Type B pancreatic cell (in vitro differentiated cells): ENCODE results near the gene SND1. TPM values are rescaled to one million over a fixed set of nuclear protein-coding genes. Genes with fewer than 3 reads are reported as not detected.

Experiments
- DNase-seq: peaks from one replicate; pipeline ENCODE4 v3.0.0; 2021; ENCODE audit warnings: mixed read lengths; ENCODE audit not compliant: unreplicated experiment; ENCODE audit errors: extremely low spot score
- H3K27ac Mint-ChIP-seq: 2 replicates; pipeline ENCODE4 v1.8.0; 2021; ENCODE audit warnings: mild to moderate bottlenecking, mixed read lengths
- H3K27me3 Mint-ChIP-seq: 2 replicates; pipeline ENCODE4 v1.8.0; 2021; ENCODE audit warnings: mixed read lengths
- H3K36me3 Mint-ChIP-seq: 2 replicates; pipeline ENCODE4 v1.8.0; 2021; ENCODE audit warnings: mixed read lengths
- H3K4me1 Mint-ChIP-seq: one replicate; pipeline ENCODE4 v1.8.0; 2021; ENCODE audit warnings: mixed read lengths; ENCODE audit not compliant: unreplicated experiment
- H3K4me3 Mint-ChIP-seq: 2 replicates; pipeline ENCODE4 v1.8.0; 2021; ENCODE audit warnings: mild to moderate bottlenecking, mixed read lengths
- H3K9me3 Mint-ChIP-seq: 2 replicates; pipeline ENCODE4 v1.8.0; 2021; ENCODE audit warnings: mixed read lengths
- total RNA-seq: library from RNA; stranded (reverse); gene quantifications from 2 replicates; pipeline ENCODE4 v1.2.1, GENCODE V29; 2021; ENCODE audit warnings: low replicate concordance
- TF ChIP-seq, protein P1 (sequence below): fragments of 200-600 bp; sonication (generic); conservative IDR thresholded peaks from 2 replicates; pipeline ENCODE4 v1.5.0; 2021; ENCODE audit warnings: antibody characterized with exemption, mild to moderate bottlenecking

SND1 gene
- total RNA-seq, 1 donor from 2014 or later, result 199 TPM

DNA sequence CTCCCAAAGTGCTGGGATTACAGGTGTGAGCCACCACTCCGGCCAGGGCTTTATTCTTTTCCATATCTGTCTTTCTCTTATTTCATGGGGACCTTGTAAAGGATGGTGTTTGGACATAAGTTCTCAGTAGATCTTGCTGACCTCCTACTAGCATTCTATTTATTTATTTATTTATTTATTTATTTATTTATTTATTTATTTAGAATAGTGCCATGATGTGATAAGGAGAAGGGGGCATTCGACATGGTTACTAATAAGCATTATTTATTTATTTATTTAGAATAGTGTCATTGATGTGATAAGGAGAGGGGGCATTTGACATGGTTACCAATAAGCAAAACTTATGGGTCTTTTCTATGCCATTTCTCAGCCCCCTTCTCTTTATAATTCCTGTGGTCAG, 202.4 kb downstream of the SND1 start:
- Mint-ChIP-seq H3K4me3 (no peak overlapping the region), H3K27ac (no peak overlapping the region), H3K36me3 (peaks cover 13% of the 10 kb centered on the region), H3K4me1 (peaks cover 4% of the 10 kb centered on the region), H3K27me3 (no peaks in the 10 kb centered on the region), H3K9me3 (no peaks in the 10 kb centered on the region)
- DNase-seq, result no peak
- TF ChIP-seq, protein P1, sequence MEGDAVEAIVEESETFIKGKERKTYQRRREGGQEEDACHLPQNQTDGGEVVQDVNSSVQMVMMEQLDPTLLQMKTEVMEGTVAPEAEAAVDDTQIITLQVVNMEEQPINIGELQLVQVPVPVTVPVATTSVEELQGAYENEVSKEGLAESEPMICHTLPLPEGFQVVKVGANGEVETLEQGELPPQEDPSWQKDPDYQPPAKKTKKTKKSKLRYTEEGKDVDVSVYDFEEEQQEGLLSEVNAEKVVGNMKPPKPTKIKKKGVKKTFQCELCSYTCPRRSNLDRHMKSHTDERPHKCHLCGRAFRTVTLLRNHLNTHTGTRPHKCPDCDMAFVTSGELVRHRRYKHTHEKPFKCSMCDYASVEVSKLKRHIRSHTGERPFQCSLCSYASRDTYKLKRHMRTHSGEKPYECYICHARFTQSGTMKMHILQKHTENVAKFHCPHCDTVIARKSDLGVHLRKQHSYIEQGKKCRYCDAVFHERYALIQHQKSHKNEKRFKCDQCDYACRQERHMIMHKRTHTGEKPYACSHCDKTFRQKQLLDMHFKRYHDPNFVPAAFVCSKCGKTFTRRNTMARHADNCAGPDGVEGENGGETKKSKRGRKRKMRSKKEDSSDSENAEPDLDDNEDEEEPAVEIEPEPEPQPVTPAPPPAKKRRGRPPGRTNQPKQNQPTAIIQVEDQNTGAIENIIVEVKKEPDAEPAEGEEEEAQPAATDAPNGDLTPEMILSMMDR, result no peak

DNA sequence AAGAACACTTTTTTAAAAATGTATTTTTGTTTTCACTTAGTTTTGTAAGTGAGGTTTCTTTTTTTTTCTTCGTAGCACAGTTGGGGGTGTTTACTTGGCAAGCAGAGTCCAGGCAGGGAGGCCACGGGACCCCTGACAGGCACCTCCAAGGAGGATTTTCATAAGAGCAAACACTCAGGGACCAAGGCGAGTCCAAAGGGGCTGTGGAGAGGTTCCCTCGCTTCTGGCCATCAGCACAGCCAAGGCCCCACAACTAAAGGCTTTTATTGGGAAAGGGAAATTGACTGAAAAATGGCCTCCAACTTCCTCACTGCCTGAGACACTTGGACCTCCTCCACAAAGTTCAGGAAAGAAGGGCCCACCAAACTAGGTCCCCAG, 205.5 kb downstream of the SND1 start:
- TF ChIP-seq, protein P1, result no peak
- Mint-ChIP-seq H3K4me1 (no peaks in the 10 kb centered on the region), H3K27ac (no peak overlapping the region), H3K9me3 (no peaks in the 10 kb centered on the region), H3K36me3 (peaks cover 5% of the 10 kb centered on the region), H3K27me3 (no peaks in the 10 kb centered on the region), H3K4me3 (no peak overlapping the region)
- DNase-seq, result no peak

DNA sequence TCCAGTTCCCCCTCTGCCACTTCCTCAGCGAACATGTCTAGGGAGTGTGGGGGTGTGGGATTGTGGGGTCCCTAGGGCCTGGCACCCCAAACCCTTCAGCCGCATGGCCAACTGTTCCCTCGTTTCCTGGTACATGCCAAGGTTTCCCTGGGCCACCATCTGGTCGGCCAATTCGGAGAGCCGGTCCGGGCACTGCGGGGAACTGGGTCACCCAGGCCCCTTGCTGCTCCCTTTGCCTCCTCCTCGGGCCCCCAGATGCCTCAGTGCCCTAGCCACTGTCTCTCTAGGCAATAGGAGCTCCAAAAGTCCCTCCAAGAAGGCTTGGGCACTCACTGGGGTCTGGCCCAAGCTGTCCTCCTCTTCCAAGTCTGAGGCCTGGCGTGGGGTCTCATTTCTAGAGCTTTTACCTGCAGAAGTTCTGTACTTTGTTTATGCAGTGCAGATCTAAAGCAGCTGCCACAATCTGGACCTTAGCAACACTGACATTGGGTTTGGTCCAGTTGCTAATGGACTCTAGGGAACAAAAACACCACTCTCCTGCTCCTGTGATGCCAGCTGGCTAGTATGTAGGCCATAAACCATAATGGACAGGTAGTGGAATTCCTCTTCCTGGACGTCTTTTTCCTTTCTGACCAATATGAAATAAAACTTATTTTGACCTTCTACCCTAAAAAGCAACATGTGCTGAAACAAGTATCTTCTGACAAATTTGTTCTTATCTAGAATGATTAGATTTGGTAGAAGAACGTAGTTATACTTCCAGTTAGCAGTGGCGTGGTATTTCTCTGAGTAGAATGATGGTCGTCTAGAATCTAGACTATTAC, 206.3 kb downstream of the SND1 start:
- Mint-ChIP-seq H3K27ac (no peak overlapping the region), H3K27me3 (no peaks in the 10 kb centered on the region), H3K4me1 (no peaks in the 10 kb centered on the region), H3K4me3 (no peak overlapping the region), H3K9me3 (no peaks in the 10 kb centered on the region), H3K36me3 (peaks cover 5% of the 10 kb centered on the region)
- TF ChIP-seq, protein P1, result no peak
- no peak for DNase-seq

DNA sequence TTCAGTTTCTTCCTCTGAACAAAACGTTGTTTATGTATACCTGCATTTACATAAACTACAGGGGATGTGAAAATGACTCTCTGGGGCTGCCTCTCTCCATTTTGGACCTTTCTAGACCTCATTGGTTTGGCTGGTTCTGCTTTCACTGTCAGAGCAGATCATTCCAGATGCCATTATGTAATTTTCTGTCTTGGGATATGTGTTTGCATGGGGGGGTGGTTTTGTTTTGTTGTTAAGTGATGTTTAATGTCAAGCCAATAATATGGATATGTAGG, 206.9 kb downstream of the SND1 start:
- Mint-ChIP-seq H3K27ac (no peak overlapping the region), H3K27me3 (no peaks in the 10 kb centered on the region), H3K9me3 (no peaks in the 10 kb centered on the region), H3K4me1 (no peaks in the 10 kb centered on the region), H3K4me3 (no peak overlapping the region), H3K36me3 (peaks cover 5% of the 10 kb centered on the region)
- no peak for DNase-seq
- TF ChIP-seq, protein P1, result no peak

DNA sequence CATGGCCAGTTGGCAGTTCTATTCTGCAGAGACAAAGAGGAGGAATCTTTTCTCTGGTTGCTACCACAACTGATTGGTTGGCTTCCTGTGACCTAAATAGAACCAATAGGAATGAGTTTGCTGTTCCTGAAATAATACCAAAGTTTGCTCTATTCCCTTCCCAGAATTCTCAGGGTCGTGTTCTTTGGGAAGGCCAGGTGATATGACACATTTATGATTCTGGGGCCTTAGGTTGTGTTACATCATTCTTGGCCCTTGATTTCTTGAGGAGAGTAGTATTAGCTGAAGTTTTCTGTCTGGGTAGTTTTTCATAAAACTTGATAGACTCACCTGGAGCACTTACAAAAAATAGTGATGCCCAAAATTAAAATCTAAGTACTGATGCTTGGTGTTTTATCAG, 207.3 kb downstream of the SND1 start:
- Mint-ChIP-seq H3K36me3 (peaks cover 5% of the 10 kb centered on the region), H3K27me3 (no peaks in the 10 kb centered on the region), H3K4me3 (no peak overlapping the region), H3K27ac (no peak overlapping the region), H3K4me1 (no peaks in the 10 kb centered on the region), H3K9me3 (no peaks in the 10 kb centered on the region)
- TF ChIP-seq, protein P1, result no peak
- no peak for DNase-seq
